NCI-H774 (cell line): ENCODE measurements around the gene GPR4.
"Not testable (repeated sequence)": the region's sequence is repeated elsewhere in the genome, so short reads cannot be mapped to it uniquely, and the experiment has no call there.

Experiments used
- DNase-seq: peaks from one replicate; lab custom pipeline; 2025; lab: John Stamatoyannopoulos, UW

The GPR4 gene

DNA sequence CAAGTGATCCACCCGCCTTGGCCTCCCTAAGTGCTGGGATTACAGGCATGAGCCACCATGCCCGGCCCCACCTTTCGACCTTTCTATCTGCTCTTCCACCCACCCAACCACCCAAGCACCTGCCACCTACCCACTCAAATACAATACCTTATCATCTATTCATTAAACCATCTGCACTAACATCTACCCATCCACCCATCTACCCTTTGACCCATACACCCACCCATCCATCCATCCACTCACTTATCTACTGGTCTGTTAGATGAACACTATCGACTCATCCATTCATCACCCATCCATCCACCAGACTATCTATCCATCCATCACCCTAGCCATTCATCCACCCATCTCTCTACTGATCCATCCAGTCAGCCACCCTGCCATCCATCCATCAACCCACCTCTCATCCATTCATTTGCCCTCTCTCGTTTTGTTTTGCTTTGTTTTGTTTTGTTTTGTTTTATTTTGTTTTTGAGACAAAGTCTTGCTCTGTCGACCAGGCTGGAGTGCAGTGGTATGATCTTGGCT is 20.0 kb upstream of the GPR4 start:
- no peak for DNase-seq

DNA sequence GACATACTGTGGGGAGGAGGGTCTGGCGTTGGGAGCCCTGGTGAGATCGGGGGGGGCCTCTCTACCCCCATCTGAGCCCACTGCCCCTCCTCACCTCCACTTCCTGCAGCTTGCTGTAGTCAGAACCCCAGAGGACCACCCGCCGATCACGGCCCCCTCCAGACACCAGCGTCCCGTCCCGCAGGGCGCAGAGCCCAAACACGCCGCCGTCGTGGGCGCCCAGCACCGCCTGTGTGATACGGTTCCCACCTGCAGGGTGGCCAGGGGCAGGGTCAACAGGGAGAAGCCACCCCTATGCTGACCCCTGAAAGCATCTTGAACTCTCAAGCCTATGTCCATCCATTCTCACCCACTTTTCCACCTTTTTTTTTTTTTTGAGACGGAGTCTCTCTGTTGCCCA is 19.4 kb upstream of the GPR4 start:
- DNase-seq, result no peak

DNA sequence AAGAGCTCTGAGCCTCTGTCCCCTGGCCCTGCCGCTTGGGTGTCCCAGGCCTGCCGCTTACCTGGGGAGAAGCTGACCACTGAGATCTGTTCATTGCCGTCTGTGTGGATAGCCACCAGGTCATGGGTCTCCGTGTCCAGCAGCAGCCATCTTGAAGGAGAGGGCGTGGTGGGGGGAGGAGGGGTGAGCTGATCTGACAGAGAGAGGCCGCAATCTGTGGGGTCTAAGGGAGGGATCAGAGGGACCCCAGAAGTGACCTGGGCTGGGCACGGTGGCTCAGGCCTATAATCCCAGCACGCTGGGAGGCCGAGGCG is 14.6 kb upstream of the GPR4 start:
- no peak for DNase-seq

DNA sequence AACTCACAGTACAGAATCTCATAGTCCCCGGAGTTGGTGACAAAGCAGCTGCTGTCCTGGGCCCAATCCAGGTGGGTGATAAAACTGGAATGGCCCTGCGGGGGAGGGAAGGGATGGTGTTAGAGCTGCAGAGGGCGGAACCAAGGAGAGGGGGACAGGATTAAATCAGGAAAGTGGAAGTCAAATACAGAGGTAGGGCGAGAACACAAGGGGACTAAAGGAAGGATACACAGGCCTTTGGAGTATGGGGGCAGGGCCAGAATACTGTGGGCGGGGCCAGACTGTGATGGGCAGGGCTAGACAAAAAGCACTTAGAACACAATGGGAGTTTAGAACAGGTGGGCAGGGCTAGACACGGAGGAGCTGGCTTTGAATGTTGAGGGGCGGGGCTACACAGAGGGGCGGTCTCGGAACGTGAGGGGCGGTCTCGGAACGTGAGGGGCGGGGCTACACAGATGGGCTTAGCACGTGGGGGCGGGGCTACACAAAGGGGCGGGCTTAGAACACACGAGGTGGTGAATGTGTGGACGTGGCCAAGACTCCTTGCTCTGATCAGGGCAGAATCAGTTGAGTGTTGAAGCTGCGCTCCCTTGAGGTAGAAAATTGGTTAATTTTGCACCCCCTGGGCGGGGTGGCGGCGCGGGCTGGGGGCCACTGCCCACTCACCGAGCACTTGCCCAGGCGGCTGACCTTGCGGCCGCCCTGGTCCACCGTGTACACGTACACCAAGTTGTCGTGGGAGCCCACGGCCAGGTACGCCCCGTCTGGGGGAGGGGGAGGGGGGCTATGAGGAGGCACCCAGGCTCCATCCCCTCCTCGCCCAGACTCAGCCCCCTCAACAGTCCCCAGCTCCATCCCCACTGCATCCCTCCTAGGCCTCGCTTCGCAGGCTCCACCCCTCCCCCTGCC is 14.0 kb upstream of the GPR4 start:
- DNase-seq, result peak; percentile 71

DNA sequence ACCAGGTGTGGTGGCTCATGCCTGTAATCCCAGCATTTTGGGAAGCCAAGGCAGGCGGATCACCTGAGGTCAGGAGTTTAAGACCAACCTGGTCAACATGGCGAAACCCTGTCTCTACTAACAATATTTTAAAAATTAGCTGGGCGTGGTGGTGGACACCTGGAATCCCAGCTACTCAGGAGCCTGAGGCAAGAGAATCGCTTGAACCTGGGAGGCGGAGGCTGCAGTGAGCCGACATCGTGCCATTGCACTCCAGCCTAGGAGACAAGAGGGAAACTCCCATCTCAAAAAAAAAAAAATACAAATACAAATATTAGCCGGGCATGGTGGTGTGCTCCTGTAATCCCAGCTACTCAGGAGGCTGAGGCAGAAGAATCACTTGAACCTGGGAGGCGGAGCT is 13.0 kb upstream of the GPR4 start:
- DNase-seq, result not testable (repeated sequence)

DNA sequence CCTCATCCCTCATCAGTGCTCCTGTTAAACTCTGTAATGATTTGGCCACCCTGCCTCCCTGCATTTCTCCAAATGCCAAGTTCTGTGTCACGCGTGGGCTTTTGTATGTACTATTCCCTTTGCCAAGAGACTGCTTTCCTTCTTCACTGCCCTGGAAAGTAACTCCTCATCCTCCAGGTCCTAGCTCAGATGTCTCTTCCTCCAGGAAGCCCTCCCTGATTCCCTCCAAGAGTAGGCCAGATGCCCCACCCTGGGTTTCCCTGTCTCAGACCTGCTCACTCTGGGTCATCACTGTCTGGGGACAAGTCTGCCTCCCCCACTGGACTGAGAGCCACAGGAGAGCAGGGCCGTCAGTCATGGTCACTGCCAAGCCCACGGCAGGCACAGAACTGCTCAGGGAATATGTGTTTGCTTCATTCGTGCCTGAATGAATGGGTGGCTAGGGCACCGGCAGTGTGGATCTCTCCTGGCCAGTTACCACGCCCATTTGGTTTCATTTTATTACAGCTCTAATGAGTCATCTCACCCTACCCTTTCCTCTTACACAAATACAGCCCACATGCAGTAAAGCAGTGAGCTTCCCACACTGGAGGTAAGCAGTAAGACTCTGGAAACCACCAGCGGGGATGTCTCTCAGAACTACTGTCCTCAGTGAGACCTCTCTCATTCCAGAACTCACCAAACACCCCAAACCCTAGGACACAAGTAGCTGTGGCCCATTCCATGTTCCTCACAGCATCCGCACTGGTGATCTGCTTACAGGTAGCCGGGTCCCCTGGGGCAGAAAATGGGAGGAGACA is 12.1 kb upstream of the GPR4 start:
- no peak for DNase-seq

DNA sequence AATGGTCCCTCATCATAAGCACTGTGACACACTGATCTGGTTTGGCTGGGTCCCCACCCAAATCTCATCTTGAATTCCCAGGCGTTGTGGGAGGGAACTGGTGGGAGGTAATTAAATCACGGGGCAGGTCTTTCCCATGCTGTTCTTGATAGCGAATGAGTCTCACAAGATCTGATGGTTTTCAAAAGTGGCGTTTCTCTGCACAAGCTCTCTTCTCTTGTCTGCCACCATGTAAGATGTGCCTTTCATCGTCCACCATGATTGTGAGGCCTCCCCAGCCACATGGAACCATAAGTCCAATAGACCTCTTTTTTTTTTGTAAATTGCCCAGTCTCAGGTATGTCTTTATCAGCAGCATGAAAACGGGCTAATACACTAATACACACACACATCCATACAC is 6.9 kb upstream of the GPR4 start:
- no peak for DNase-seq

DNA sequence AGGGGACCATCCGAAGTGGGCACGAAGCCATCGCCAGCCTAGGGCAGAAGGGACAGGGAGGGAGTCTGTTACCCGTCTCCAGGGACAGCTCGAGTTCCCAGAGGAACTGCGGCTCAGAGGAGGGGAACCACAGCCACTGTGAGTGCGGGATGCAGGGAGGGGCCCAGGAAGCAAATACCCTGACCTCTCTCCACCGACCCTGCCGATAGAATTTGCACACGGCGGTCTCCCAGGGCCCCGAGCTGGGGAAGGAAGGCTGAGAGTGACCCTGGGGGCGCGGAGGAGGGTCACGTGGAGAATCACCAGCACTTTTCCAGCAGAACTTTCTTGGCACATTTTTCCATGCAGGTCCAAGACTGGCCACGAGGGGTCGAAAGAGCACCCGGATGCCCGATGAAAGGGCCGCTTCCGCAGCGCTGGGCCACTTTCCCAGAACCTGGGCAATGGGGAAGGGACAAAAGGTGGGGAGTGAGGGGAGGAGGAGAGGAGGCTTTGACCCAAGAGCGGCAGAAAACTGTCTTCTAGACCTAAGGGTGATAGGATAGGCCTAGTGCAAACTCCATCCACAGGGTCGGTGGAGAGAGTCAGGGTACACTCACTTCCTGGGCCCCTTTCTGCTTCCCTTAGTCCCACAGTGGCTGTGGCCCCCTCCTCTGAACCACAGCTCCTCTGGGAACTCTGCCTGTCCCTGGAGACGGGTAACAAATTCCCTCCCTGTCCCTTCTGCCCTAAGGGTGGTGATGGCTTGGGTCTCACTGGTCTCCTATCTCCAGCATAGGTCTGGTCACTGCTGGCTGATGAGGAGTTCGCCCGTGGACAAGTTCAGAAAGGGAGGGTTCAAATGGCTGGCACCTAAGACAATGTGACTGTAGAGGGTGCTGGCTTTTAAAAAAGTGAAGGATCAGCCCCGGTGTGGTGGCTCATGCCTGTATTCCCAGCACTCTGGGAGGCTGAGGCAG is 5.3 kb upstream of the GPR4 start:
- peak; percentile 31 for DNase-seq

DNA sequence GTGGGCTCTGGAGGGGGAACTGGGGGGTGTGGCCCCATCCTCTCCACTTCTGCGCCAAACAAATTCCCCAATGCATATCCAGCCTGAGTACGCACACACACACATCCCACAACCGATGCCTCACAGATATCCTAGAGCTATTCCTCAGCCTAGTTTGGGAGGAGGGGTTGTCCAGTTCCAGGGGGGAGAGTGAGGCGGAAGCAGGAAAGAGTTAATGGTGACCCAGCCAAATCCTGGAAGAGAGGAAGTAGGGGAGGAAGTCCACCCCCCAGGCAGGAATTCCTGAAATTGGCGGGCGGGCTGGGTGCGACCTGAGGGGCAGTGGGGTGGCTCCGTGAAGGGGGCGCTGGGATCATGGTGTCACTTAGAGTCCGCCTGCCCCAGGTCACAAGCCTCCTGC is 897 bp downstream of the GPR4 start:
- no peak for DNase-seq

DNA sequence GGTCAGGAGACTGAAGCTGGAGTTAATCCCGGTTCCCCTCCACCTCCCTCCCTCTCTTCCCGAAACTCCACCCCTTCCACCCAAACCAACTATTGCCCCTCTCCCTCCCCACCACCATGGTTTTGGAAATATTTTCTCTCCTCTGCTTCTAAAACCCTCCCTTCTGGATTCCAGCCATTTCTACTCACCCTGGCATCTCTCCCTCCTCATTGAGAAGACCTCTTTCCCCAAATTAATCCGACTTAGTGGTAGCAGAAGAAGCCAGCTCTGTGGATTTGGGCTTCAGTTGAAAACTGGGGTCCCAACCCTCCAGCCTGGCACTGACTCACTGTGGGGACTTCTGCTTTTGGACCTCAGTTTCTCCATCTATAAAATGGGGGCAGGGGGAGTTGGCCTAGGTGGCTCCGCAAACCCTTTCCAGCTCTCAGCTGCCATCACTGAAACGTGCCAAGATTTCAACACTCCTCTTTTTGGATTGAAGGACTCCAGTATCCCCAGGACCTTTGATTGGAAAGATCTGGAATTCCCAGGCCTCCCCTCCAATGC is 1.6 kb downstream of the GPR4 start:
- no peak for DNase-seq

DNA sequence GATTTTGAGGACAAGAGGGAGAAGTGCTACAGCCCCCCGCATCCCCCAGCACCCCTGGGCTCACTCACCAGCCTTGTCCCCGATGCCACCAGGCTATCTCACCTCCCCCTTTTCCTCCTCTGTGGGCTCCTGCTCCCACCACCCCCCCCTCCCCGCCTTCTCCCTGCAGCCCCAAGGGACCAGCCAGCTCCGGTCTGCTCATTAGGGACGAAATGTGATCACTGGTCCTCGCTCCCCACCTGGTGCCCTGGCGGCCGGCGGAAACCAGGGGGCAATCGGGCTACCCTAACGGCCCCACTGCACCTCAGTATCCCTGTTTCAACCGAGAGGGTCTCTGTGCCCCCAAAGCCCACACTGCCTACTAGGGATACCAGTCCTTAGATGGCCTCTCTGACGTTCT is 2.7 kb downstream of the GPR4 start:
- DNase-seq, result no peak

DNA sequence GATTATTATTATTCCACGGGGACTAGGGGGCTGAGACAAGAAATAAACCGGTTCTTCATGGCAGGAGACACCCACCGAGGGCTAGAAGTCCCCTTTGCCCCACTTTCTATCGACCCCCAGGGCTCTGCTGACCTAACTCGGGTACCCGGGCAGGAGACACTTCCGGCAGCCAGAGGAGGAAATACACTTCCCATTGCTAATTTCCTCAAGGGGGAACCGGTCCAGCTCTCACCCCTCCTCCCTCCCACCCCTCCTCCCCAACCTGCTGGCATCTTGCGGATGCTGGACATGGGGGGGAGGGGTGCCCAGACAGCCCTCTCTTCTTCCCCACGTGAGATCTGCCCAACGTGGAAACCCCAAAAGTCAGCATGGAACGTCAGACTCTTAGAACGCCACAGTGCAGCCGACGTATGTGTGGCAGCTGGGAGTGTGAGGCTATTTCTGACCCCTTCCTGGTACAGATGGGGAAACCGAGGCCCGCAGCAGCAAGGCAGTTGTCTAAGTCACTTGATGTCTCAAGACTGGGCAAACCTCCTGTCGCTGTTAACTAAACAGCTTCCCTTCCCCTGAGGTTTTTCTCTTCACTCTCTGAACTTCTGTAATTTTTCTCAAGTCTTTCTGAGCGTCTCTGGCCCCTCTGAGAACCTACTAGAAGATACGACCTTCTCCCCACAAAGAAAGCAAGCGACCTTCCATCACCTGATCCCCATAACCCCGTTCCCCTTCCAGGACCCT is 3.6 kb downstream of the GPR4 start:
- DNase-seq, result no peak

DNA sequence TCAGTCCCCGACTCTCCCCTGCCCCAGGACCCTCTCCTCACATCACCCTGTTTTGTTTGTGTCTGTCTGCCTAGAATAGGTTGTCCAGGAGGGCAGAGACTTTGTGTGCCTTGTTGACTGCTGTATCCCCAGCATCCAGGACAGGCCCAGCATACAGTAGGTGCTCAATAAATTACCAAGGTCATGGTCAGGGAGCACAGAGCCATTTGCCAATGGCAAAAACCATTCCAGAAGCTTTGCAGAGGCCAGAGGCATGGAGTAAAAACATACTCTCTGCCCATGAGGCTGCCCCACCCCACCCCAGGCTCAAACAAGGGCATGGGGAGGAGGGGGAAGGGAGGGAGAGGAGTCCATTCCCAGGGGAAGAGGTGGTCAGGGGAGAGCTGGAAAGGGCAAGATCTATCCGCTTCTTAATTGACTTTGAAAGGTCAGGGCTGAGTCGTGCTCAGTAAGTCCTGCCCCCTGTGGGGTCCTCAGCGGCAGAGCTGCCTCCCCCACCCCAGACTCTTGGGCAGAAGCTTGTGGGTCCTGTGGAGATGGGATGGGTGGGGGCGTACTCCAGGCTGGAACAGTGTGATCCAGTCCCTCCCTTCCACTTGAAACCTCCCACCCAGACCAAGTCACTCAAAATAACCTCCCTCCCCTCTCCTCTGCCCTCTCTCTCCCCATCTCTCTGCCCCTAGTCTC is 4.4 kb downstream of the GPR4 start:
- no peak for DNase-seq

DNA sequence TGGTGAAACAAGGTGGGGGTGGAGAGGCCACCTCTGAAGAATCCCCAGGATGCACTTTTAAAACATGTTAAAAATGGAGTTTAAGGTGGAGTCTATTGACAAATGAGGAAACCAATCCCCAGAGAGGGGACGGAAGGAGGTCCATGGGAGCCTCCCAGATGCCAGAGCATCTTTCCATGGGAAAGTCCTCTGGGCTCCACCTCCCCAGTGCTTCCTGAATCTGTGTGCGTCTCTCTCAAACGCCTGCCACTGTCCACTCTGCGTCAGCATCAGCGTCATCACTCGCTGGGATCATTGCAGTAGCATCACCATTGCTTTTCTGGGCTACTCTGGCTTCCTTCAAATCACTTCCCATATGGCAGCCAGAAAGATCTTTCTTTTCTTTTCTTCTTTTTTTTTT is 6.2 kb downstream of the GPR4 start:
- DNase-seq, result no peak

DNA sequence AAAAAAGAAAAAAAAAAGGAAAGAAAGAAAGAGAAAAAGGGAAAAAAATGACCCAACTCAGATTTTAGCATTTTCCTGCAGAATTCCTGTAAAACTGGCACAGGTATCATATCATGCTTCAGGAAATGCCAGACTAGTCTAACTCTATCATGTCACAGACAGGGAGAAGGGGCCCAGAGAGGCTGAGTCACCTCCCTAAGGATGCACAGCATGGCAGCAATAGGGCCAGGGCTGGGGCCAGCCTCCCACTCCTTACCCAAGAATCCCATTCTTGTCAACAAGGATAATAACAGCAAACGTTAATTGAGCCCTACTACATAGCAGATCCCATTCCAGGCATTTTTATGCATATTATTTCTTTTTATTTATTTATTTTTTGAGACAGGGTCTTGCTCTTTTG is 8.5 kb downstream of the GPR4 start:
- no peak for DNase-seq

DNA sequence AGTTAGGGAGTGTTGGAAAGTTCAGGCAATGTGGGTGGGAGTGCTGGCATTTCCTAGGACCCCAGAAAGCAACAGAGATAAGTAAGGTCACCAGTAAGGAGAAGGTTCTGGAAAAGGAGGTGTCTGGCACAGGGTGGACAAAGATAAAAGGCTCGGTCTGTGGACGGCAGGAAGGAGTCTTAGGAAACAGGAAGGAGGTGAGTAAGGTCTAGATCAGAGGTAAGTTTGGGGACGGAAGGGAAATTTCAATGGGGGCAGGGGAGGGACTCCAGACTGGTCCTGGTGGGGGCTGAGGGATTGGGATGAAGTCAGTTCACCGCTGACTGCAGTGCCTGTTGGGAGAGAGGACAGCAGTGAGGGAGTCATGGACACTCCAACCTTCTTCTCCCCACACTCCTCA is 9.6 kb downstream of the GPR4 start:
- DNase-seq, result no peak

DNA sequence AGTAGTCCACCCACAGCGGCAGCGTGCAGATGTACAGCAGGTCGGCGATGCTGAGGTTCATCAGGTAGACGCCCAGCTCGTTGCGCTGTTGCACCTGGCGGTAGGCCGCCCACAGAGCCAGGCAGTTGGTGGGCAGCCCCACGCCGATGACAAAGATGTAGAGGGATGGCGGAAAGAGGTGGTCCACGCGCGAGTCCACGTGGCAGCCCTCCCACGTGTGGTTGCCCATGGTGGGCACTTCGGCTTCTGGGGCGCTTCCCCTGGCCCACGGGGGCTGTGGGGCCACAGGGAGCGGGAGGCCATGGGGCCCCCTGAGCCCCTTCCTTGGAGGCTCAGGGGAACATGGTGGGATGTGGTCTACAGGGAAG is 10.4 kb downstream of the GPR4 start:
- no peak for DNase-seq

DNA sequence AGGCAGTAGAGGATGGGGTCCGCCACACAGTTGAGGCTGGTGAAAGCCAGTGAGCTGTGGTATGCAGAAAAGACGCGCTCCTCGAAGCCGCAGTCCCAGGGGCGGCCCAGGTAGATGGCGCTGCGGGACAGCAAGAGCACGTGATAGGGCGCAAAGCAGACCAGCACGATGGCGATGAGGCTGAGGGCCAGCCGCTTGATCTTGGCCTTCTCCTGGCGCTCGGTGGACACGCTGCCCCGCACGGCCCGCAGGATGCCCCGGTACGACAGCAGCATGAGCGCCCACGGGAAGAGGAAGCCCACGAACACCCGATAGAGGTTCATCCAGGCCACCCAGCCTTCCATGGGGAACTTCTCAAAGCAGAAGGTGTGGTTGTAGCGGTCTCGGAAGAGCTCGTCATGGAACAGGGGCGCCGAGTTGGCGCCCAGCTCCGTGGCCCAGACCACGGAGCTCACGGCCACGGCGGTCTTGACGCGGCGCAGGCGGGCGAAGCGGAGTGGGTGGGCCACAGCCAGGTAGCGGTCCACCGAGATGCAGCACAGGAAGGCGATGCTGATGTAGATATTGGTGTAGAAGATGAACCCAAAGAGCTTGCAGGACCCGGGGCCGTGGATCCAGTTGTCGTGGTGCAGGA is 10.9 kb downstream of the GPR4 start:
- peak; percentile 5 for DNase-seq

DNA sequence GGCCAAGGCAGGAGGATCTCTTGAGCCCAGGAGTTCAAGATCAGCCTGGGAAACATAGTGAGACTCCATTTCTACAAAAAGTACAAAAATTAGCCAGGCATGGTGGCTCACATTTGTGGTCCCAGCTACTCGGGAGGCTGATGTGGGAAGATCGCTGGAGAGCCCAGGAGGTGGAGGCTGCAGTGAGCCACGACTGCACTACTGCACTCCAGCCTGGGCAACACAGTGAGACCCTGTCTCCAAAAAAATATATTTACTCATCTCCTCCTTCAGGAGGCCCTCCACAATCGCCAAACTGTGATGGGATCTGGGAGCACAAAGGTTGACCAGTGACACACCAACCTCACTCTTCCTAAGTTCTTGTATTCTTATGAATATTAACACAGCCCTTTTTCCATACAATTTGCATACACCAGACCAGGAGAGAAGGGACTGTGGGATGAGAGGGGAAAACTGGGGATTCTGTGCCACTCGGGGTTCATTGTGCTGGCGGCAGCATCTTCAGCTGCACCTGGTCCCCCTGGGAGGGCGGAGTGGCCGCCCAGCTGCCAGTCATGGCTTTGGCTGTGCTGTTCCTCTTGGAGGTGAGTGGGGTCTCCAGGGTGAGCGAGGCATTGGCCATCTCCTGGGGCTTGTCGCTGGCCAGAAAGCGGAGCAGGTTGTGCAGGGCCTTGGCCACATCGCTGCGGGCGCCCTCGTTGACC is 11.6 kb downstream of the GPR4 start:
- no peak for DNase-seq
